PC-3 (cell line): ENCODE measurements around the gene C17orf100. TPM values are rescaled to one million over a fixed set of nuclear protein-coding genes. Genes with fewer than 3 reads are reported as not detected.

Source experiments
- ATAC-seq: fragments of 200-7000 bp; cut with Tn5 transposase; 2 replicates; pipeline ENCODE4 v1.9.1; 2020; ENCODE audit warnings: mild to moderate bottlenecking, moderate library complexity
- BruUV-seq: library from RNA; stranded (reverse); fragments of 400-500 nt; replicated peaks from 2 replicates; lab custom pipeline; 2021; lab: Mats Ljungman, UMichigan
- CTCF ChIA-PET: fragments of 300-600 bp; sonication (Branson Sonifier 250); formaldehyde crosslinking; loops from one replicate; lab custom pipeline; 2022; ENCODE audit warnings: antibody characterized with exemption; lab: Charles Lee
- POLR2A ChIA-PET: fragments of 300-600 bp; sonication (Branson Sonifier 250); formaldehyde crosslinking; loops from one replicate; lab custom pipeline; 2022; ENCODE audit warnings: antibody characterized with exemption; ENCODE audit not compliant: unreplicated experiment; lab: Charles Lee
- DNase-seq: peaks from one replicate; pipeline ENCODE4 v3.0.0-alpha.2; 2015
- H2AFZ ChIP-seq: fragments of 300-600 bp; sonication (generic); 2 replicates; pipeline ENCODE4 v1.6.0; 2016; ENCODE audit warnings: antibody characterized with exemption, low read length
- H3F3A ChIP-seq: fragments of 300-600 bp; sonication (generic); one replicate; pipeline ENCODE4 v1.6.0; 2017; ENCODE audit warnings: antibody characterized with exemption, low read length, control low read depth, mild to moderate bottlenecking; ENCODE audit not compliant: unreplicated experiment
- H3K27ac ChIP-seq: fragments of 300-600 bp; sonication (generic); 2 replicates; pipeline ENCODE4 v1.5.1; 2016; ENCODE audit warnings: mild to moderate bottlenecking, low read length
- H3K27me3 ChIP-seq: fragments of 300-600 bp; sonication (generic); 2 replicates; pipeline ENCODE4 v1.6.1; 2016; ENCODE audit warnings: low read length, mixed read lengths
- H3K36me3 ChIP-seq: fragments of 300-600 bp; sonication (generic); 2 replicates; pipeline ENCODE4 v1.6.1; 2016; ENCODE audit warnings: low read depth, mixed run types, low read length, mixed read lengths
- H3K4me1 ChIP-seq: fragments of 300-600 bp; sonication (generic); 2 replicates; pipeline ENCODE4 v1.5.1; 2016; ENCODE audit warnings: low read length; ENCODE audit not compliant: insufficient read depth
- H3K4me2 ChIP-seq: fragments of 300-600 bp; sonication (generic); 2 replicates; pipeline ENCODE4 v1.6.0; 2016; ENCODE audit warnings: low read length
- H3K4me3 ChIP-seq: fragments of 300-600 bp; sonication (generic); 2 replicates; pipeline ENCODE4 v1.5.1; 2016; ENCODE audit warnings: mild to moderate bottlenecking, low read length, mixed read lengths
- H3K79me2 ChIP-seq: fragments of 300-600 bp; sonication (generic); 2 replicates; pipeline ENCODE4 v1.6.1; 2017; ENCODE audit warnings: low read length, mixed read lengths
- H3K9ac ChIP-seq: fragments of 300-600 bp; sonication (generic); 2 replicates; pipeline ENCODE4 v1.6.0; 2016; ENCODE audit warnings: mild to moderate bottlenecking, low read length
- H3K9me2 ChIP-seq: fragments of 300-600 bp; sonication (generic); replicated peaks from 2 replicates; pipeline ENCODE4 v1.6.1; 2016; ENCODE audit warnings: mixed run types, low read length, mixed read lengths
- H3K9me3 ChIP-seq: fragments of 300-600 bp; sonication (generic); 2 replicates; pipeline ENCODE4 v1.6.1; 2016; ENCODE audit warnings: low read length, mixed read lengths
- H4K20me1 ChIP-seq: fragments of 300-600 bp; sonication (generic); 2 replicates; pipeline ENCODE4 v1.6.1; 2016; ENCODE audit warnings: low read length, mixed read lengths
- EZH2 ChIP-seq: fragments of 300-600 bp; sonication (generic); IDR thresholded peaks from one replicate; pipeline ENCODE4 v1.6.1; 2017; ENCODE audit warnings: antibody characterized with exemption, mild to moderate bottlenecking, low read length; ENCODE audit not compliant: unreplicated experiment
- EZH2phosphoT487 ChIP-seq: fragments of 300-600 bp; sonication (generic); IDR thresholded peaks from 2 replicates; pipeline ENCODE4 v1.6.1; 2018; ENCODE audit warnings: mild to moderate bottlenecking, antibody characterized with exemption, low read length, borderline replicate concordance
- intact Hi-C: fragments of 100-400 bp; cut with micrococcal nuclease; formaldehyde crosslinking; loops from 2 replicates; pipeline ENCODE4 v1.9.0; 2023
- total RNA-seq: library from RNA; depleted of rRNA; stranded (reverse); fragments of >200 nt; gene quantifications from 2 replicates; pipeline ENCODE4 v1.2.3, GENCODE V29; 2014
- TF ChIP-seq, protein P1 (sequence below): fragments of 300-600 bp; sonication (generic); conservative IDR thresholded peaks from 2 replicates; pipeline ENCODE4 v1.5.1; 2017; ENCODE audit warnings: antibody characterized with exemption, low read depth, mild to moderate bottlenecking, low read length

The C17orf100 gene
- total RNA-seq, 1 experiment from 2014 or later = 0.15 TPM

DNA sequence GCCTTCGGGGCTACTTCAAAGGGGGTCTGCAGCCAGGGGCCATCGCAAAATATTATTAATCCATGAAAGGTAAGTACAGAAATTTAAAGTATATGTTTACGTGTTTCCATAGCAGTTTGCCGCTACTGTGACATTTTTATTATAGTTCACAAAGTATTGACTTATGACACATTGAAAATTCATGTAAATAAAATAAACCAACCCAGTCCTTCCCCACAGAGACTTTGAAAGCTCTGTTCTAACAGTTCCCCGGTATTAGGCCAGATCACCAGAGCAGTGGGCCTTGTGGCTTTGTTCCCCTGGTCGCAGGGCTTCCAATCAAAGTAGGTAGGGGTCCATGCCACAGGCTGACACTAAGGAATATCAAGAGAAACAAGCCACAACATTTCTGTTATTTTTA lies 24.9 kb upstream of the C17orf100 start:
- Histone ChIP-seq H3K79me2 (peaks cover 16% of the 10 kb centered on the region), H3K9ac (peak overlapping the region; percentile 48), H3K36me3 (no peaks in the 10 kb centered on the region; the same call in 1 of the 2 replicates), H3K4me2 (peak overlapping the region; percentile 72), H3K4me1 (peaks cover 22% of the 10 kb centered on the region), H3K9me3 (no peaks in the 10 kb centered on the region), H3K4me3 (peak overlapping the region; percentile 43), H3K9me2 (no peaks in the 10 kb centered on the region), H3F3A (no peaks in the 10 kb centered on the region), H3K27ac (peak overlapping the region; percentile 66), H2AFZ (no peak overlapping the region), H4K20me1 (0 out of 2 replicates have a peak, but pooled peaks cover 4% of the 10 kb centered on the region), H3K27me3 (no peaks in the 10 kb centered on the region)
- CTCF ChIA-PET = interaction anchor here (0.5 to 0.7 kb wide), 2 partner anchors 25 to 154 kb away, joined by 3 to 5 read pairs; partner anchors contain the start of gene MED31
- BruUV-seq = no TSS peak
- peak; percentile 83 for ATAC-seq
- TF ChIP-seq EZH2 = no peak
- TF ChIP-seq, protein P1, sequence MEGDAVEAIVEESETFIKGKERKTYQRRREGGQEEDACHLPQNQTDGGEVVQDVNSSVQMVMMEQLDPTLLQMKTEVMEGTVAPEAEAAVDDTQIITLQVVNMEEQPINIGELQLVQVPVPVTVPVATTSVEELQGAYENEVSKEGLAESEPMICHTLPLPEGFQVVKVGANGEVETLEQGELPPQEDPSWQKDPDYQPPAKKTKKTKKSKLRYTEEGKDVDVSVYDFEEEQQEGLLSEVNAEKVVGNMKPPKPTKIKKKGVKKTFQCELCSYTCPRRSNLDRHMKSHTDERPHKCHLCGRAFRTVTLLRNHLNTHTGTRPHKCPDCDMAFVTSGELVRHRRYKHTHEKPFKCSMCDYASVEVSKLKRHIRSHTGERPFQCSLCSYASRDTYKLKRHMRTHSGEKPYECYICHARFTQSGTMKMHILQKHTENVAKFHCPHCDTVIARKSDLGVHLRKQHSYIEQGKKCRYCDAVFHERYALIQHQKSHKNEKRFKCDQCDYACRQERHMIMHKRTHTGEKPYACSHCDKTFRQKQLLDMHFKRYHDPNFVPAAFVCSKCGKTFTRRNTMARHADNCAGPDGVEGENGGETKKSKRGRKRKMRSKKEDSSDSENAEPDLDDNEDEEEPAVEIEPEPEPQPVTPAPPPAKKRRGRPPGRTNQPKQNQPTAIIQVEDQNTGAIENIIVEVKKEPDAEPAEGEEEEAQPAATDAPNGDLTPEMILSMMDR = no peak
- TF ChIP-seq EZH2phosphoT487 = no peak
- DNase-seq = peak; percentile 10
- POLR2A ChIA-PET = no interaction called here
- intact Hi-C loops = loop anchor here (2.0 kb wide), 1 partner anchor 16 kb away; no protein-coding TSS in a partner anchor

DNA sequence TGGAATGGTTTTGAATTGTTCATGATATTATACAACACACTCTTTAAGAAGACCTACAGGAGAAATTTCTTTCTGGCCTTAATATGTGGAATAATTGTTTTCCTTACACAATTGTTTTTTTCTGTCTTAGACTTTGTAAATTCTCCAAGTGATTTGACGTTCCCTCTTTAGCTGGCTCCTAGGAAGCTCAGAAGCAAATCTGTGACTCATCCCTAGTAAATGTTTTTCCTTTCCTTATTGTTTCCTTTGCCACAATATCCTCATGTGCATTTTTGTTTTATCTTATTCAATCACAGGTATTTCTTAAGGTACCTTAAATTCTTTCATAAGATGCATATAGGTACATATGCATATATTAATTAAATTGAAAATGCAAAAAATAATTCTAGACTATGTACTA lies 24.5 kb upstream of the C17orf100 start:
- Histone ChIP-seq H3K4me1 (peaks cover 22% of the 10 kb centered on the region), H3K27me3 (no peaks in the 10 kb centered on the region), H3K4me3 (peak overlapping the region; percentile 43), H3F3A (no peaks in the 10 kb centered on the region), H3K9ac (peak overlapping the region; percentile 48), H2AFZ (no peak overlapping the region), H3K79me2 (peaks cover 16% of the 10 kb centered on the region), H4K20me1 (0 out of 2 replicates have a peak, but pooled peaks cover 4% of the 10 kb centered on the region), H3K9me2 (no peaks in the 10 kb centered on the region), H3K4me2 (peak overlapping the region; percentile 72), H3K27ac (peak overlapping the region; percentile 66), H3K36me3 (no peaks in the 10 kb centered on the region; the same call in 1 of the 2 replicates), H3K9me3 (no peaks in the 10 kb centered on the region)
- DNase-seq (peak; percentile 46), ATAC-seq (peak; percentile 77)
- ChIA-PET CTCF (interaction anchor here (0.7 kb wide), 1 partner anchor 154 kb away, joined by 3 read pairs; no protein-coding TSS in a partner anchor), POLR2A (interaction anchor here (0.6 kb wide), 1 partner anchor 141 kb away, joined by 3 read pairs; no protein-coding TSS in a partner anchor)
- BruUV-seq = no TSS peak
- TF ChIP-seq EZH2 (no peak), EZH2phosphoT487 (no peak)
- TF ChIP-seq, protein P1 = no peak
- intact Hi-C loops = loop anchor here (2.0 kb wide), 1 partner anchor 16 kb away; no protein-coding TSS in a partner anchor

DNA sequence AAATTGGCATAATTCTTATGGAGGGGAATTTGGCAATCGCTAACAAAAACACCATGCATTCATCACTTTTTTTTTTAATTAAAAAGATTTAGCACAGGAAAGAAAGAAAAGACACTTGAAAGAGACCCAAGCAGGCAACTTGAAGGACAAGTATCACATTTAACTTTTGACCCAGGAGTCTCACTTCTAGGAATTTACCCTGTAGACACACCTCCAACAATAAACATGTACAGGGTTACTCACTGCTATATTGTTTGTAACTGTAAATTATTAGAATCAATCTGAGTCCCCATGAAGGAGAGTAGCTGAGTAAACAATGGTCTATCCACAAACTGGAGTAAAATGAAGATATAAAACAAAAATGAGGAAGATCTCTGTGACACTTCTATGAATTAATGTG lies 21.2 kb upstream of the C17orf100 start:
- H4K20me1 ChIP-seq = 0 out of 2 replicates have a peak, but pooled peaks cover 4% of the 10 kb centered on the region
- H3K27me3 ChIP-seq = no peaks in the 10 kb centered on the region
- no peak for DNase-seq
- intact Hi-C loops = no loop called here
- no peak overlapping the region for H2AFZ ChIP-seq
- no peak overlapping the region for H3K4me3 ChIP-seq
- ATAC-seq = peak; percentile 35; the same call in 1 of the 2 replicates
- BruUV-seq = no TSS peak
- no peak overlapping the region for H3K9ac ChIP-seq
- ChIA-PET CTCF (no interaction called here), POLR2A (no interaction called here)
- peaks cover 10% of the 10 kb centered on the region; the same call in 1 of the 2 replicates for H3K36me3 ChIP-seq
- no peaks in the 10 kb centered on the region for H3K9me3 ChIP-seq
- H3K9me2 ChIP-seq = no peaks in the 10 kb centered on the region
- H3K27ac ChIP-seq = no peak overlapping the region
- H3K4me1 ChIP-seq = peaks cover 22% of the 10 kb centered on the region
- H3K79me2 ChIP-seq = peaks cover 16% of the 10 kb centered on the region
- H3K4me2 ChIP-seq = no peak overlapping the region
- no peaks in the 10 kb centered on the region for H3F3A ChIP-seq
- TF ChIP-seq EZH2 (no peak), EZH2phosphoT487 (no peak)
- TF ChIP-seq, protein P1 = no peak
